22Rv1 (cell line): ENCODE data around the gene TNRC6B.

Experiments
- CTCF ChIP-seq: fragments of 450-650 bp; IDR thresholded peaks from 2 replicates; pipeline ENCODE4 v1.5.1; 2017; ENCODE audit warnings: mild to moderate bottlenecking
- ZFX ChIP-seq: fragments of 450-650 bp; IDR thresholded peaks from 2 replicates; pipeline ENCODE4 v1.6.1; 2017; ENCODE audit warnings: antibody characterized with exemption, borderline replicate concordance

DNA sequence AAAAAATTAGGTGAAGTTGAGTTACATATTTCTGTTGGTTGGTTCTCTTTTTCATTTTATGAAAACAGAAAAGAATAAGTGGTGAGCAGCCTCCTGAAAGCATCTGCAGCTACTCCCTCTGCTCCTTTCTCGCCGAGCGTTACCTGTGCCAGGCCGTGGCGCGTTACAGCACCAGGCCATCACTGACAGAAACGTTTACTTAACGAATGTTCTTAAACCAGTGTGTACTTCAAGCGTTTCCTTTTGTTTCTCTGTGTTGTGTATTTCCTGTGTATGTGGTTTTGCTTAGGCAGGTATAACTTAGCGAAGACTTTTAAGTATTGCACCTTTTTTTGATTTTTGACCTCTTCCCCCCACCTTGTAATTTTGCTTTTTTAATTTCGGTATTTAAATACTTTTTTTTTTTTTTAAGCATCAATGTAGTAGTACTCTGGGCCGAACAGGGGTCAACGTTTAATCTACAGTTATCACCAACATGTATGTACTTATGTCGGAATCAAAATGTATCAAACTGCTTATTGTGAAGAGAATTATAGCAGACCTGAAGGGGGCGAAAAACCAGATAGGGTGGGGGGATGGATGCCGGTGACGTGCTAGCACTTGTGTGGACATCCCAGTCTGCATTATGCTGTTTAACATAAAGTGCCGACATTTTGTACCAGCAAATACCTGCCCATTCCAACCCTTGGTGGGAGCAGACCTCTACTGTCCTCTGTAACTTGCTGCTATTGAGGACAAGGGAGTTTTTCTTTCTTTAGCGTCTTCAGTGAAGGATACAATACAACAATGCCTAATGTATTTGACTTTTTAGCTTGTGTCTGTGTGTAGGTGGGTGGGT, 147.0 kb downstream of the TNRC6B start:
- TF ChIP-seq CTCF: no peak
- TF ChIP-seq ZFX: no peak
